Measurements from ENCODE around the gene SYNE1.
"Not testable (repeated sequence)": the region's sequence is repeated elsewhere in the genome, so short reads cannot be mapped to it uniquely, and the experiment has no call there.

The SYNE1 gene

GRCh38 chr6:152661776-152662175, 24.6 kb upstream of the SYNE1 start:
- H3K4me1 ChIP-seq (ENCODE audit: control insufficient read depth, insufficient read depth, low read length, poor library complexity, severe bottlenecking) = no peaks in the 10 kb centered on the region
- H3K9me3 ChIP-seq (ENCODE audit: control insufficient read depth, low read length) = no peaks in the 10 kb centered on the region
- no peaks in the 10 kb centered on the region for H3K36me3 ChIP-seq (ENCODE audit: control insufficient read depth, insufficient read depth, low read length)
- DNase-seq = no peak
- no peaks in the 10 kb centered on the region for H3K27me3 ChIP-seq (replicated peaks; ENCODE audit: control insufficient read depth, insufficient read depth, low read length, poor library complexity, severe bottlenecking)
- no peak overlapping the region for H3K27ac ChIP-seq (ENCODE audit: insufficient read depth, low read length, poor library complexity, severe bottlenecking)
- no peak overlapping the region for H3K4me3 ChIP-seq (ENCODE audit: insufficient read depth, low read depth, low read length, poor library complexity, severe bottlenecking)

- no peaks in the 10 kb centered on the region for H3K36me3 ChIP-seq (ENCODE audit: control insufficient read depth, insufficient read depth, low read length)
- no peak overlapping the region for H3K27ac ChIP-seq (ENCODE audit: insufficient read depth, low read length, poor library complexity, severe bottlenecking)
- DNase-seq = no peak
- no peaks in the 10 kb centered on the region for H3K9me3 ChIP-seq (ENCODE audit: control insufficient read depth, low read length)
- no peaks in the 10 kb centered on the region for H3K27me3 ChIP-seq (replicated peaks; ENCODE audit: control insufficient read depth, insufficient read depth, low read length, poor library complexity, severe bottlenecking)
- H3K4me1 ChIP-seq (ENCODE audit: control insufficient read depth, insufficient read depth, low read length, poor library complexity, severe bottlenecking) = no peaks in the 10 kb centered on the region
- no peak overlapping the region for H3K4me3 ChIP-seq (ENCODE audit: insufficient read depth, low read depth, low read length, poor library complexity, severe bottlenecking)
Measured at GRCh38 chr6:152651986-152652385, 14.8 kb upstream of the SYNE1 start.

GRCh38 chr6:152648105-152648504, 10.9 kb upstream of the SYNE1 start:
- H3K9me3 ChIP-seq (ENCODE audit: control insufficient read depth, low read length) = no peaks in the 10 kb centered on the region
- H3K27me3 ChIP-seq (replicated peaks; ENCODE audit: control insufficient read depth, insufficient read depth, low read length, poor library complexity, severe bottlenecking) = no peaks in the 10 kb centered on the region
- DNase-seq = no peak
- no peak overlapping the region for H3K4me3 ChIP-seq (ENCODE audit: insufficient read depth, low read depth, low read length, poor library complexity, severe bottlenecking)
- no peaks in the 10 kb centered on the region for H3K36me3 ChIP-seq (ENCODE audit: control insufficient read depth, insufficient read depth, low read length)
- H3K4me1 ChIP-seq (ENCODE audit: control insufficient read depth, insufficient read depth, low read length, poor library complexity, severe bottlenecking) = no peaks in the 10 kb centered on the region
- no peak overlapping the region for H3K27ac ChIP-seq (ENCODE audit: insufficient read depth, low read length, poor library complexity, severe bottlenecking)

- not testable (repeated sequence) for H3K4me3 ChIP-seq (ENCODE audit: insufficient read depth, low read depth, low read length, poor library complexity, severe bottlenecking); H3K27me3 ChIP-seq (replicated peaks; ENCODE audit: control insufficient read depth, insufficient read depth, low read length, poor library complexity, severe bottlenecking); H3K36me3 ChIP-seq (ENCODE audit: control insufficient read depth, insufficient read depth, low read length); H3K27ac ChIP-seq (ENCODE audit: insufficient read depth, low read length, poor library complexity, severe bottlenecking); H3K9me3 ChIP-seq (ENCODE audit: control insufficient read depth, low read length); H3K4me1 ChIP-seq (ENCODE audit: control insufficient read depth, insufficient read depth, low read length, poor library complexity, severe bottlenecking); DNase-seq
Measured at GRCh38 chr6:152646732-152647131, 9.6 kb upstream of the SYNE1 start.

- DNase-seq = no peak
Measured at GRCh38 chr6:152642578-152643375, 5.6 kb upstream of the SYNE1 start.

GRCh38 chr6:152636609-152637295, 410 bp downstream of the SYNE1 start:
- H3K4me1 ChIP-seq (ENCODE audit: control insufficient read depth, insufficient read depth, low read length, poor library complexity, severe bottlenecking) = no peaks in the 10 kb centered on the region
- no peaks in the 10 kb centered on the region for H3K9me3 ChIP-seq (ENCODE audit: control insufficient read depth, low read length)
- no peak overlapping the region for H3K27ac ChIP-seq (ENCODE audit: insufficient read depth, low read length, poor library complexity, severe bottlenecking)
- H3K36me3 ChIP-seq (ENCODE audit: control insufficient read depth, insufficient read depth, low read length) = no peaks in the 10 kb centered on the region
- no peak overlapping the region for H3K4me3 ChIP-seq (ENCODE audit: insufficient read depth, low read depth, low read length, poor library complexity, severe bottlenecking)
- H3K27me3 ChIP-seq (replicated peaks; ENCODE audit: control insufficient read depth, insufficient read depth, low read length, poor library complexity, severe bottlenecking) = peaks cover 5% of the 10 kb centered on the region
- no peak for DNase-seq

More at GRCh38 chr6:152642578-152643375, 5.6 kb upstream of the SYNE1 start:
- H3K4me1 ChIP-seq (ENCODE audit: control insufficient read depth, insufficient read depth, low read length, poor library complexity, severe bottlenecking) = no peaks in the 10 kb centered on the region
- no peaks in the 10 kb centered on the region for H3K9me3 ChIP-seq (ENCODE audit: control insufficient read depth, low read length)
- H3K27me3 ChIP-seq (replicated peaks; ENCODE audit: control insufficient read depth, insufficient read depth, low read length, poor library complexity, severe bottlenecking) = peaks cover 2% of the 10 kb centered on the region
- H3K27ac ChIP-seq (ENCODE audit: insufficient read depth, low read length, poor library complexity, severe bottlenecking) = no peak overlapping the region
- H3K4me3 ChIP-seq (ENCODE audit: insufficient read depth, low read depth, low read length, poor library complexity, severe bottlenecking) = no peak overlapping the region
- no peaks in the 10 kb centered on the region for H3K36me3 ChIP-seq (ENCODE audit: control insufficient read depth, insufficient read depth, low read length)

GRCh38 chr6:152636021-152636608, 1.0 kb downstream of the SYNE1 start:
- Histone ChIP-seq H3K4me1 (ENCODE audit: control insufficient read depth, insufficient read depth, low read length, poor library complexity, severe bottlenecking) (no peaks in the 10 kb centered on the region), H3K4me3 (ENCODE audit: insufficient read depth, low read depth, low read length, poor library complexity, severe bottlenecking) (no peak overlapping the region), H3K27ac (ENCODE audit: insufficient read depth, low read length, poor library complexity, severe bottlenecking) (no peak overlapping the region), H3K36me3 (ENCODE audit: control insufficient read depth, insufficient read depth, low read length) (no peaks in the 10 kb centered on the region), H3K27me3 (replicated peaks; ENCODE audit: control insufficient read depth, insufficient read depth, low read length, poor library complexity, severe bottlenecking) (peaks cover 5% of the 10 kb centered on the region), H3K9me3 (ENCODE audit: control insufficient read depth, low read length) (no peaks in the 10 kb centered on the region)
- no peak for DNase-seq

- H3K27ac ChIP-seq (ENCODE audit: insufficient read depth, low read length, poor library complexity, severe bottlenecking) = no peak overlapping the region
- H3K9me3 ChIP-seq (ENCODE audit: control insufficient read depth, low read length) = no peaks in the 10 kb centered on the region
- no peaks in the 10 kb centered on the region for H3K36me3 ChIP-seq (ENCODE audit: control insufficient read depth, insufficient read depth, low read length)
- no peak for DNase-seq
- H3K4me3 ChIP-seq (ENCODE audit: insufficient read depth, low read depth, low read length, poor library complexity, severe bottlenecking) = no peak overlapping the region
- no peaks in the 10 kb centered on the region for H3K4me1 ChIP-seq (ENCODE audit: control insufficient read depth, insufficient read depth, low read length, poor library complexity, severe bottlenecking)
- H3K27me3 ChIP-seq (replicated peaks; ENCODE audit: control insufficient read depth, insufficient read depth, low read length, poor library complexity, severe bottlenecking) = peaks cover 5% of the 10 kb centered on the region
Measured at GRCh38 chr6:152634773-152635172, 2.4 kb downstream of the SYNE1 start.

- Histone ChIP-seq H3K27ac (ENCODE audit: insufficient read depth, low read length, poor library complexity, severe bottlenecking) (no peak overlapping the region), H3K4me3 (ENCODE audit: insufficient read depth, low read depth, low read length, poor library complexity, severe bottlenecking) (no peak overlapping the region), H3K27me3 (replicated peaks; ENCODE audit: control insufficient read depth, insufficient read depth, low read length, poor library complexity, severe bottlenecking) (peaks cover 3% of the 10 kb centered on the region), H3K9me3 (ENCODE audit: control insufficient read depth, low read length) (no peaks in the 10 kb centered on the region), H3K4me1 (ENCODE audit: control insufficient read depth, insufficient read depth, low read length, poor library complexity, severe bottlenecking) (no peaks in the 10 kb centered on the region), H3K36me3 (ENCODE audit: control insufficient read depth, insufficient read depth, low read length) (no peaks in the 10 kb centered on the region)
- no peak for DNase-seq
Measured at GRCh38 chr6:152632121-152632782, 4.9 kb downstream of the SYNE1 start.

Measured in effector memory CD4-positive, alpha-beta T cell (primary cell).